DMS153 (cell line): ENCODE results near the gene GPBP1.
"Not testable (repeated sequence)": the region's sequence is repeated elsewhere in the genome, so short reads cannot be mapped to it uniquely, and the experiment has no call there.

Source experiments
- DNase-seq: peaks from one replicate; lab custom pipeline; 2025; lab: John Stamatoyannopoulos, UW

Gene GPBP1

GRCh38 chr5:57173319-57174127, at the start of gene GPBP1:
Gene GPBP1, plus strand, starts transcription at chr5:57174059. Its CDS starts 40,072 bp downstream, at chr5:57214131.
- peak; percentile 92 for DNase-seq

GRCh38 chr5:57128325-57128724, 45.5 kb upstream of the GPBP1 start:
- DNase-seq, result no peak

GRCh38 chr5:57133574-57133973, 40.3 kb upstream of the GPBP1 start:
- DNase-seq, result no peak

- DNase-seq, result no peak
Observed at GRCh38 chr5:57137401-57137800, 36.5 kb upstream of the GPBP1 start.

GRCh38 chr5:57152316-57152715, 21.5 kb upstream of the GPBP1 start:
- DNase-seq, result no peak

GRCh38 chr5:57155033-57155432, 18.8 kb upstream of the GPBP1 start:
- no peak for DNase-seq

- DNase-seq, result no peak
Observed at GRCh38 chr5:57157131-57157530, 16.7 kb upstream of the GPBP1 start.

GRCh38 chr5:57157666-57158065, 16.2 kb upstream of the GPBP1 start:
- DNase-seq, result no peak

- DNase-seq, result no peak
Observed at GRCh38 chr5:57163553-57164006, 10.3 kb upstream of the GPBP1 start.

GRCh38 chr5:57164124-57164523, 9.7 kb upstream of the GPBP1 start:
- no peak for DNase-seq

- DNase-seq, result not testable (repeated sequence)
Observed at GRCh38 chr5:57165171-57165570, 8.7 kb upstream of the GPBP1 start.

GRCh38 chr5:57166276-57166675, 7.6 kb upstream of the GPBP1 start:
- DNase-seq, result no peak

GRCh38 chr5:57167201-57167600, 6.7 kb upstream of the GPBP1 start:
- no peak for DNase-seq

- DNase-seq, result not testable (repeated sequence)
Observed at GRCh38 chr5:57170116-57170515, 3.7 kb upstream of the GPBP1 start.

GRCh38 chr5:57171816-57172465, 1.9 kb upstream of the GPBP1 start:
- no peak for DNase-seq

- no peak for DNase-seq
Observed at GRCh38 chr5:57172466-57173318, 1.2 kb upstream of the GPBP1 start.

GRCh38 chr5:57174128-57174889, 450 bp downstream of the GPBP1 start:
- DNase-seq, result no peak

- DNase-seq, result no peak
Observed at GRCh38 chr5:57174890-57175510, 1.1 kb downstream of the GPBP1 start.

GRCh38 chr5:57175551-57176309, 1.9 kb downstream of the GPBP1 start:
- DNase-seq, result no peak

- DNase-seq, result no peak
Observed at GRCh38 chr5:57176350-57176857, 2.5 kb downstream of the GPBP1 start.
